HG02870 (cell line): ENCODE measurements around the gene SLC1A7.

Source experiments
- ATAC-seq: cut with Tn5 transposase; IDR thresholded peaks from one replicate; pipeline ENCODE4 v1.9.1; 2021; ENCODE audit warnings: mild to moderate bottlenecking, moderate library complexity; ENCODE audit not compliant: unreplicated experiment

The SLC1A7 gene

GRCh38 chr1:53116933-53117600, 25.4 kb downstream of the SLC1A7 start:
- no peak for ATAC-seq

- no peak for ATAC-seq
These were observed 26.1 kb downstream of the SLC1A7 start for GRCh38 chr1:53116307-53116810.

GRCh38 chr1:53115403-53116306, 26.8 kb downstream of the SLC1A7 start:
- ATAC-seq: no peak

GRCh38 chr1:53114581-53115400, 27.6 kb downstream of the SLC1A7 start:
- ATAC-seq: no peak

- ATAC-seq: no peak
These were observed 28.3 kb downstream of the SLC1A7 start for GRCh38 chr1:53114090-53114489.

GRCh38 chr1:53112861-53113260, 29.6 kb downstream of the SLC1A7 start:
- ATAC-seq: no peak

GRCh38 chr1:53112271-53112774, 30.1 kb downstream of the SLC1A7 start:
- ATAC-seq: no peak

- no peak for ATAC-seq
These were observed 30.7 kb downstream of the SLC1A7 start for GRCh38 chr1:53111693-53112092.

- no peak for ATAC-seq
These were observed 31.3 kb downstream of the SLC1A7 start for GRCh38 chr1:53111073-53111556.

- no peak for ATAC-seq
These were observed 31.9 kb downstream of the SLC1A7 start for GRCh38 chr1:53110370-53111072.

- no peak for ATAC-seq
These were observed 33.5 kb downstream of the SLC1A7 start for GRCh38 chr1:53108646-53109580.

GRCh38 chr1:53107570-53108322, 34.7 kb downstream of the SLC1A7 start:
- no peak for ATAC-seq

GRCh38 chr1:53107090-53107489, 35.3 kb downstream of the SLC1A7 start:
- ATAC-seq: no peak

- ATAC-seq: no peak
These were observed 38.0 kb downstream of the SLC1A7 start for GRCh38 chr1:53104289-53104913.

GRCh38 chr1:53094533-53094919, 47.9 kb downstream of the SLC1A7 start:
- no peak for ATAC-seq

- no peak for ATAC-seq
These were observed 48.5 kb downstream of the SLC1A7 start for GRCh38 chr1:53093778-53094532.

- no peak for ATAC-seq
These were observed 49.0 kb downstream of the SLC1A7 start for GRCh38 chr1:53093451-53093754.
